ENCODE measurements around the gene PDLIM7.

PDLIM7 gene

DNA sequence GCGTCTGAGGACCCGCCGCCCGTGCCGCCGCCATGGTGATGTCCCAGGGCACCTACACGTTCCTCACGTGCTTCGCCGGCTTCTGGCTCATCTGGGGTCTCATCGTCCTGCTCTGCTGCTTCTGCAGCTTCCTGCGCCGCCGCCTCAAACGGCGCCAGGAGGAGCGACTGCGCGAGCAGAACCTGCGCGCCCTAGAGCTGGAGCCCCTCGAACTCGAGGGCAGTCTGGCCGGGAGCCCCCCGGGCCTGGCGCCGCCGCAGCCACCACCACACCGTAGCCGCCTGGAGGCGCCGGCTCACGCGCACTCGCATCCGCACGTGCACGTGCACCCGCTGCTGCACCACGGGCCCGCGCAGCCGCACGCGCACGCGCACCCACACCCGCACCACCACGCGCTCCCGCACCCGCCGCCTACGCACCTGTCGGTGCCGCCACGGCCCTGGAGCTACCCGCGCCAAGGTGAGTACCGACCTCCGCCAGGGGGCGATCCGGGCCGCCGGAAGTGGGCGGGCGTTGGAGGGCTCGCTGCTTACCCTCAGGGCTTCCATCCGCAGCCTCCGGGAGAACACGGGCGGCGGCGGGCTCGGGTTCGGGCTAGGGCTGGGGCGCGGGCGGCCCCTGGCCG is 42.3 kb downstream of the PDLIM7 start:
- DNase-seq: peak; percentile 93

DNA sequence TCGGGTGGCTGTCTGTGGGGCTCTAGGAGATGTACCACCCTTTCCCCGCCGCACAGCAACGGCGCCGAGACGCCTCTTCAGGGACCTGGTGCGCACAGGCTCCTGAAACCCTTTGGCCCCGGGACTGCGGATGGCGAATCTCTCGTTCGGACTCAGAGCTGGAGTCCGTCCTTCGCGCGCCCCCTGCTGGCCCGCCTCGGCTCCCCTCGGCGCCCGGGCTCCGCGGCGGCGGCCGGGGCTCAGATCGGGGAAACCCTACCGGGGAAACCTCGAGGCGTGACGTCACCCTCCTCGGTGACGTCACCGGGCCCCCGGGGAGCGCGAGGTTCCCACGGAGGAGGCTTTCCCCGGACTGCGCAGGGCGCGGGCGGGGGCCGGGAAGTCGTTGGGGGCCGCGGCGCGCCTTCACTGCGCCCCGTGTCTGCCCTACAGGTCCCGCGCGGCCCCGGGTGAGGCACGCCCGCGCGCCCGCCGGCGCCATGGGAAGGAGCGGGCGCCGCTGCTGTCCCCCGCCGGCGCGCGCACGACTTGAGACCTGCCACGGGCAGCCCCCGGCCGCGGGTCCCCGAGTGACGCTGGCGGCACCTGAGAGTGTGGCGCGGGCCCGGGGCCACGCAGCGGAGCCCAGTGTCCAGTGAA is 42.9 kb downstream of the PDLIM7 start:
- peak; percentile 95 for DNase-seq

DNA sequence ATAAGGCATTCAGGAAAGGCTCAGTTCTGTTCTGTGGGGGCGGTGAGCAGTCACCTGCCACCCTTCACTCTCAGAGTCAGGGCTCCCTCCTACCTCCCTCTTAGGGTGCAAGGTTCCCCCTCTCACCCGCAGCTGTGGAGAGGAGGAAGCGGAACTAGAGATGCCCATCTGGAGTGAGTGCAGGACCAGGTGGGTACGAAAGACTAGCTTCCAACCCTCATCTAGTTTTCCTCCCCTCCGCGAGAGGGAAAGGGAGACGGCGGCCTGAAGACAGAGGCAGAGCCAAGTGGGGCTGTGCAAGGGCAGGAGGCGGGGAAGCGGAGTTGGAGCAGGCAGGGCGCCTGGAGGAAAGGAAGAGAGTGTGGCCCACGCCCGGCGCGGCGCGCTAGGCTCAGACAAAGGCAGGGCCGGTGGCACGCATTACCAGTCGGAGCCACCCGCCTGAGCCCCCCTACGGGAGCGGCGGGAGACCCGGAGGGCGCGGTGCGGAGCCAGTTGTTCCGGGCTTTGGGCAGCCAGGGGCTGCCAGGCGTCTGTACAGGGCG is 43.5 kb downstream of the PDLIM7 start:
- no peak for DNase-seq

DNA sequence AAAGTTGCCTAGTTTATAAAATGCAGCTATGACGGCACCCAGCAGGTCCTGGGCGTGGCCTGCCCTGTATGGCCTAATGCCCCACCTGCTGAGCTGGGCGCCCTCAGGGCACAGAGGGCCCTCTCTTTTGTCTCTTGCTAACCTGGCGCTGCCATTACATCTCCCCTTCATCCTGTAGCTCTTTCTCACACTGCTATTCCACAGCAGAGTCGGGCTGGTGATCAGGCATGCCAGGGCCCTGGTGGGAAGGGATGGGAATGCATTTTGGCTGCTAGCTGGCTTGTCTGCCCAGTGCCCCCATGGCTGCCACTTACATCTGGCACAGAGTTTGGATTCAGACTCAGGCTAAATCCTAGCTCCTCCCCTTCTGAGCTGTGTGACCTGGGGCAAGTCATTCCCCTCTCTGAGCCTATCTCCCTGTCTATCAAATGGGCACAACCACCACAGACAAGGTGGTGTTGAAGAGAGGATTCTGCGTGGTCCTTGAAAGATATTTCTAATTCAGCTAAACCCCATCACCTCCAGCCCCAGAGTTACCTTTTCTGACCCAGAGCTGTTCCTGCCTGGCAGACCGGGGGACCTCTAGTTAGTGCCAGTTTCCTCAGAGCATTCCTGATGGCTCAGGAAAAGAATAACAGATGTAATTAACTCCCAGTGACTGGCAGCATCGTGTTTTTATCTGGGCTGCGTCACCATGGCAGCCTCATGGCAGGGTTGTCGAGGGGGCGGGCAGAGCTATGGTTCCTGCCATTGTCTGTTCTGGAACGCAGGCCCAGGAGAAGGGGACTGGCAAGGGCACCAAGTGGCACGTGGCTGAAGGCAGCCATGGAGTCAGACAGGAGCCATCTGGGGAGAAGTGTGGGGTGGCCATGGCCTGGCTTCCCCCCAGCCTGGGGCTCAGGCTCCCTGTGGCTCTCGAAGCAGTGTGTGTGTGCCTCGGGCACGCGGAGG is 44.4 kb downstream of the PDLIM7 start:
- no peak for DNase-seq

- DNase-seq: no peak
These were observed 46.6 kb downstream of the PDLIM7 start for GRCh38 chr5:177450667-177451424.

GRCh38 chr5:177449140-177450061 is 48.0 kb downstream of the PDLIM7 start:
- DNase-seq: no peak

- DNase-seq: no peak
These were observed 49.0 kb downstream of the PDLIM7 start for GRCh38 chr5:177448244-177448950.

DNA sequence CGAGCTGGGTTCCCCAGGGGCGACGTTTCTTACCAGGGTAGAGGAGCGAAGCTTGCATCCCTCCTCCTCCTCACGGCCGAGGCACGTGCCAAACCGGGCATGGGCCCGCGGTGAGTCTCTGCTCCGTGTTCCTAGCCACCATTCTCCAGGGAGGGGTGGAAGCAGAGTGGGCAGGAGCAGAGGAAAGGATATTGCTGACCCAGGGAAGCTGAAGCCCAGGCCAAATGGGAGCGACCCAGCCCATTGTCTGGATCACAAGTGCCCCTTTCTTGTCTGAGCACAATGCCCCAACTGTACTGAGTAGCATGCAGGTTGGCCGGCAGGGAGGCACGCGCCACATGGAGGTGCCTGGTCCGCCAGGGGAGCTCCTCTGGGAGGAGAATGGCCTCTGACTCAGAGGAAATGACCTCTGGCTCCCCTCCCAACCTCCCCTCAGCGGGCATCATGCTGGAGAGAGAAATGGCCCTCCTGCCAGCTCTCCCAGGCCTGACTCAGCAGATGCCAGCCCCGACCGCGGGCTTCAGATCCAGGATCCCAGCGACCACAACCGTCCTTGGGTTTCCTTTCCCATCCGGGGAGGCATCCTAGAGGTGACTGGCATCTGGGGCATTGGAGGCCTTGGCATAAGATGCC is 49.7 kb downstream of the PDLIM7 start:
- DNase-seq: peak; percentile 29

DNA sequence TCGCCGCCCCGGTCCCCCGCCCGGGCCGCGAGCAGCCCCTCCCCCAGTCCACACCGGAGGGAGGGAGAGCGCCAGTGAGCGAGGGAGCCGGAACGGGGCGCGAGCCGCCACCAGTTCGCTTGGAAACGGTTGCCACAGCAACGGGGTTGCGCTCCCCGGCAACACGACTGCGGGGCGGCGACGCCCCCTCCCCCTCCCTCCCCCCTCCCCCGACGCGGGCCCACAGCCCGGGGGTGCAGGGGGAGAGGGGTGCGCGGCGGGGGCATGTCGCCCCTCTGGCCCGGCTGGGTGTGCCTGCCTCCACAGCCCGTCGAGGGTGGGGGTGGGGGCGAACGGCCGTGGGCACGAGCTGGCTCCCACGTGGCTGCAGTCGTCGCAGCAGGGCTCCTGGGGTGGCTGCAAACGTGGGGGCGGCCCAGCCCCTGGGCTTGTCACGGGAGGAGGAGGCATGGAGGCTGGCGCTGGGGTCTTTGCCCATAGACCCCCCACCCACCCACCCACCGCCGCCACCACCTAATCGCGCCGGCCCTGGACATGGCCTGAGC is 50.3 kb downstream of the PDLIM7 start:
- DNase-seq: peak; percentile 80

DNA sequence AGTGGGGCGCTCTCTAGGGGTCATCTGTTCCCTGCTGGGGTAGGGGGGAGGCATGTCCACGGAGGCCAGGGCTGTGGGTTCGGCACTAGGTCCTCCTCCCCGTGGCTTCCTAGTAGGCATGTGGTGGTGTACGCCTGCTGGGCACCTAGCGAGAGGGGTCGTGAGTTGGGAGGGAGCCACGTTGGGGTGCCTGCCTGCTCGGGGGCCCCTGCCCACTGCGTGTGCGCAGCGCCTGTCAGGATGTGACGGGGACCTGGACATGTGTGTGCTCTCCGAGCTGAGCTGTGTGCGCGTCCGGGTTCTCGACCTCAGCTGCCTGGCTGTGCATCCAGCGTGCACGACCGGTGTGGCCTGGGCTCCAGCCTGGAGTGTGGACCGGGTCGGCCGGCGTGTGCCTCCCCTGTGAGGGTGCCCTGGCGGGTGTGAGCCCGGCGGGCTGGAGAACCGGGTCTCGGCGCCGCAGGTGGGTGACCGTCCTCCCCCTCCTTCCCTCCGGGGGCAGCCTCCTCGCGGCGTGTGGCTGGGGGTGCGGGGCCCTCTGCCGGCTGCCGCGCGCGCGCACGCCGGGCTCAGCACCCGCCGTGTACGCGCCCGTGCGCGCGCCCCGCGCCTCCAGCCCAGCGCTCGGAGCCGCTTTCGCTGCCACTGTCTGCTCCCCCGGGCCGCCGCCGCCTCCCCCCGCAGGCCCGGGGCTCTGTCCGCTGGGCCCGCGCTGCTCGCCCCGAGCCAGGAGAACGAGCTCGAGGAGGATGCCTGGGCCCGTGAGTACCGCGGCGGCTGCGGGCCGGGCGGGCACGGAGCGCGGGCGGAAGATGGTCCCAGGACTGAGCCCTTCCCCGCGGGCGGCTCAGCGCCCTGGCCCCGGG is 51.0 kb downstream of the PDLIM7 start, which contains the start of gene PRR7:
Gene PRR7, plus strand, starts transcription at position 615 of the 866 bp plus-strand sequence. CDS start 8,254 bp downstream, outside the sequence.
- peak; percentile 81 for DNase-seq

DNA sequence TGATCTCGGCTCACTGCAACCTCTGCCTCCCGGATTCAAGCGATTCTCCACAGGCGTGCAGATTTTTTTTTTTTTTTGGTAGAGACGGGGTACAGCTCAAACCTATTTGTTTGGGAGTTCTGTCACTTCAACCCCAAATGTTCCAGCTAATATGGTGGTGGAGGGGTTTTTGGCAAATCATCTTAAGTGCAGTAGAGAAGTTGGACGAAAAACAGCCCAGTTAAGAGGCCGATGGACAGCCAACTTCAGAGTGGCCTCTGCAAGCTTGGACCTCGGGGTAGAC is 51.5 kb downstream of the PDLIM7 start:
- no peak for DNase-seq

DNA sequence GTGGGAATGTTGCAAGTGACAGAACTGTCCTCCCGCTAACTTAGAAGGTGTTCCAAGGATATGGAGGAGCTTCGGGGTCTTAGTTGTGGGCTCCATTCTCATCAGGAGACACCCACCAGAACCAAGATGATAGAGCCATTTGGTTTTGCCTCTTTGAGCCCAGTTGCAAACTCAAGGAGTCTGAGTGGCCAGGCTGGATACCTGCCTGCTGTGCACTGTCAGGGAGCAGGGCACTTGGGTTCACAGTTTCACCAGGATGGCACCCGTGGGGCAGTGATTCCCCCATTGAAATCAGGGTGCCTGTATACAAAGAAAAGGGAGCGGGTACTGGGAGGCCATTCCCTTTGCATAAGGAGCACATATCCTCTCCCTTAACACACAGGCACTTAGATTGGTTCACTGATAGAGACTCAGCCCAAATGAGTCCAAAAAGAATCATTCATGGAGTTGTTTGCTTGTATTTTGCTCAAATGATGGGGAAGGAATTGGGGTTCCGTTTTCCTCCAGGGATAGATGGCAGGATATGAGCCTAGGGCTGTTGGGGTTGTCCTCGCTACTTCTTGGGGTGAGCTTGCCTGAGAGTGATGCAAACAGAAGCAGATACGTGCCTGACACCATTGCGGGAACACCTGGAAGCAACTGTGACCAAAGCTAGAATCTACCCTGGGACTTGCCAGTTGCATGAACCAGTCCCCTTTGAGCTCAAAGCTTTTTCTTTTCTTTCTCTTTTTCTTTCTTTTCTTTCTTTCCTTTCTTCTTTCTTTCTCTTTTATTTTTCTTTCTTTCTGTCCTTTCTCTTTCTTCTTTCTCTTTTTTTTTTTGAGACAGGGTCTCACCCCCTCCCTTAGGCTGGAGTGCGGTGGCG is 52.1 kb downstream of the PDLIM7 start:
- peak; percentile 46 for DNase-seq

GRCh38 chr5:177444106-177445051 is 53.0 kb downstream of the PDLIM7 start:
- DNase-seq: peak; percentile 33

DNA sequence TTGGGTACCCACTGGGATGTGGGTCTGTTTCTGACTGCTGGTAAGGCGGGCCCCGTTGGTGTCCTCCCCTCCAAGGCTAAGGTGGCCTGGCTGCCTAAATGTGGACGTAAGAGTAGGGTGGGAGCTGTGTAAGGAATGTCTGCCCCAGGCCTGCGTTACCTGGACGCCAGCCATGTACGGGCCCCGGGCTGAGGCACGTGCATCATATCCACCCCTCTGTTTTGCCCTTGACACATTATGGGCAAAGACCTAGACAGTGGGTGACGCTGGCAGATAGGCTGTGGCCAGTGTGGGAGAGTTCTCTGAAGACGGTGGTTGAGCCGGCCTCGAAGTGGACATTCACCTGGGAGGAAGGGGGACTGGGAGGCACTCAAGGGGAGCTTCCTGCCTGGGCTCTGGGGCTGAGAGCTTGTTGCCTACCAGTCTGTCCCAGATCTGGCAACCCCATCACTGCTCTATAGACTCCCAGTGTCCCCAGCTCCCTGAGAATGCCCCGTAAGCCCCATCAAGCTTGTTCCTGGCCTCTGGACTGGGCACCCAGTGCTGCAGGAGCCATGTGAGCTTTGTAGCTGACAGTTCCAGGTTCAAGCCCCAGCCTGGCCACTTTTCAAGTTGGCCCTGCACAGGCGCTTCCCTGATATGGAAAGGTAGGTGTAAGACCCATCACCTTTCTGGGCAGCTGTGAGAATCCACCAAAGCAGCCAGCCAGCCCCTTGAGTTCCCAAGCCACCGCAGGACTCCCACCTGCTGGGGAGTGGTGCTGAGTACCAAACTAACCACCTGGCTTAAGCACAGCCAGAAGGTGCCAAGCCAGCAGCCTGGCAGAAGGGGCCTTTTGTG is 54.0 kb downstream of the PDLIM7 start:
- no peak for DNase-seq

- DNase-seq: no peak
These were observed 55.2 kb downstream of the PDLIM7 start for GRCh38 chr5:177442066-177442826.

Measured in activated CD4-positive, alpha-beta T cell treated with anti-CD3 and anti-CD28 coated beads, Interleukin-10, Interleukin-2, amounts not matched to agents 100 ng/mL and 50 ng/mL, durations not matched to agents 16 hours and 8 hours (primary cell).